Measurements from ENCODE around the gene DNAJC2.
"Not testable (repeated sequence)": the region's sequence is repeated elsewhere in the genome, so short reads cannot be mapped to it uniquely, and the experiment has no call there.

The DNAJC2 gene

GRCh38 chr7:103264054-103264453, 80.5 kb downstream of the DNAJC2 start:
- not testable (repeated sequence) for DNase-seq

Measured in fibroblast of skin of right quadriceps (primary cell).